ENCODE results near the gene JAGN1. TPM values are rescaled to one million over a fixed set of nuclear protein-coding genes. Genes with fewer than 3 reads are reported as not detected.
A peak's percentile ranks its signal among the peaks of the same experiment; 100 is the strongest.

The JAGN1 gene
- total and polyA plus RNA-seq, 9 of the 15 experiments (the other 6 are each of a cell fraction or from before 2014, with no cell fraction given) = 31.6 to 77.8 (median 40.3) TPM

DNA sequence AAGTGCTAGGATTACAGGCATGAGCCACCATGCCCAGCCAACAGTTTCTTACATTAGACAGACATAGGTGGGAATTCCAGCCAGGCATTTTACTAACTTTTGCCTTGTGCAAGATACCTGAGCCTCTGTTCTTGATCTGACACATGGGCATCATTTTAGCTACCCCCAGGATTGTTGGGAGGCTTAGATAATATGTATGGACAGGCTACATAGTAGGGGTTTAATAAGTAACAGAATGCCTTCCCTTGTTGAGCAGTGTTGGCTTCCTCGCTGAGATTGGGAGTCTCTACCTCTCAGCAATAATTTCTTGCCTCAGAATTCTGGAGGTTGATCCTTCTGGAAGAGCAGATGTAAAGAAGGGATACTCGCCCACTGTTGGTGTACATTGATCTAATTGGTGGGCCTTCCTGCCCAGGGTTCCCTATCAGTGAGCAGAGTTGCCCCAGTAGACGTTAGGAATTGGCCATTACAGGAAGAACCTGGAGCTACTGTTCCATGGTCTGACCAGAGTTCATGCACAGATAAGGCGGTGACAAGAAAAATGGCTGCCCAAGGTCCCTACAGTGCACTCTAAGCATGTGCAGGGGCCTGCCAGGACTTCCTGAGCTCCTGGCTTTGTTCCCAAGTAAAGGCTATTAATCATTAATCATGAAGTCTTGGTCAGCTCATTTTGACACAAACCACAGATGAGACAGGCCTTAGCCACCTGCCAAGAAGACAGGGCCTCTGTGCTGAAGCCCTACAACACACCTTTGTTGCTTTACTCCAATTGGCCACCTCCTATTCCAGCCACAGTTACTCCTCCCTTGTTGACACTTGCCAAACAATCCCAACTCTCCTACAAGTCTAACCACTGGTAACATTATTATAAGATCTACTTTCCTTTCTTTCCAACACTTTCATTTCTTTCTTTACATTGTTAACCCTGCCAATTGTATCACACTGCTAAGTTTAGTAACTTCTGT, 7.3 kb downstream of the JAGN1 start (continued):
- TF ChIP-seq ZNF695 (CRISPR knock-in tag; IDR thresholded peaks at IDR 0.05) (no peak), ZNF311 (CRISPR knock-in tag; IDR thresholded peaks at IDR 0.05) (no peak), TARDBP (IDR thresholded peaks at IDR 0.05) (no peak), CBFB (CRISPR knock-in tag; IDR thresholded peaks at IDR 0.05) (peak; percentile 47; the same call in 1 of the 2 replicates), KDM5B (IDR thresholded peaks at IDR 0.05; ENCODE audit: insufficient replicate concordance, low read depth, low read length) (no peak), ZNF263 (CRISPR knock-in tag; IDR thresholded peaks at IDR 0.05; ENCODE audit: borderline replicate concordance) (no peak), NR4A1 (CRISPR knock-in tag; IDR thresholded peaks at IDR 0.05) (no peak), NR4A1 (tag; IDR thresholded peaks at IDR 0.05) (peak; percentile 88), ZNF140 (CRISPR knock-in tag; IDR thresholded peaks at IDR 0.05) (no peak), SETDB1 (IDR thresholded peaks at IDR 0.05; ENCODE audit: low read length) (no peak), CSDE1 (IDR thresholded peaks at IDR 0.05) (no peak), RBM34 (IDR thresholded peaks at IDR 0.05; ENCODE audit: borderline replicate concordance, insufficient read depth, low read length) (no peak), MIER1 (IDR thresholded peaks at IDR 0.05; ENCODE audit: low read depth) (no peak), ZNF12 (CRISPR knock-in tag; IDR thresholded peaks at IDR 0.05) (no peak)
- TF ChIP-seq, protein P1, sequence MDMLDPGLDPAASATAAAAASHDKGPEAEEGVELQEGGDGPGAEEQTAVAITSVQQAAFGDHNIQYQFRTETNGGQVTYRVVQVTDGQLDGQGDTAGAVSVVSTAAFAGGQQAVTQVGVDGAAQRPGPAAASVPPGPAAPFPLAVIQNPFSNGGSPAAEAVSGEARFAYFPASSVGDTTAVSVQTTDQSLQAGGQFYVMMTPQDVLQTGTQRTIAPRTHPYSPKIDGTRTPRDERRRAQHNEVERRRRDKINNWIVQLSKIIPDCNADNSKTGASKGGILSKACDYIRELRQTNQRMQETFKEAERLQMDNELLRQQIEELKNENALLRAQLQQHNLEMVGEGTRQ (CRISPR knock-in tag; IDR thresholded peaks at IDR 0.05) = no peak
- TF ChIP-seq, protein P2, sequence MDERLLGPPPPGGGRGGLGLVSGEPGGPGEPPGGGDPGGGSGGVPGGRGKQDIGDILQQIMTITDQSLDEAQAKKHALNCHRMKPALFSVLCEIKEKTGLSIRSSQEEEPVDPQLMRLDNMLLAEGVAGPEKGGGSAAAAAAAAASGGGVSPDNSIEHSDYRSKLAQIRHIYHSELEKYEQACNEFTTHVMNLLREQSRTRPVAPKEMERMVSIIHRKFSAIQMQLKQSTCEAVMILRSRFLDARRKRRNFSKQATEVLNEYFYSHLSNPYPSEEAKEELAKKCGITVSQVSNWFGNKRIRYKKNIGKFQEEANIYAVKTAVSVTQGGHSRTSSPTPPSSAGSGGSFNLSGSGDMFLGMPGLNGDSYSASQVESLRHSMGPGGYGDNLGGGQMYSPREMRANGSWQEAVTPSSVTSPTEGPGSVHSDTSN (CRISPR knock-in tag; IDR thresholded peaks at IDR 0.05; ENCODE audit: low read depth) = peak; percentile 63
- TF ChIP-seq, protein P2 (tag; conservative IDR thresholded peaks at IDR 0.05; ENCODE audit: low read depth) = peak; percentile 99
- TF ChIP-seq, protein P3, sequence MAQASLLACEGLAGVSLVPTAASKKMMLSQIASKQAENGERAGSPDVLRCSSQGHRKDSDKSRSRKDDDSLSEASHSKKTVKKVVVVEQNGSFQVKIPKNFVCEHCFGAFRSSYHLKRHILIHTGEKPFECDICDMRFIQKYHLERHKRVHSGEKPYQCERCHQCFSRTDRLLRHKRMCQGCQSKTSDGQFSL (CRISPR knock-in tag; IDR thresholded peaks at IDR 0.05) = no peak
- TF ChIP-seq, protein P3 (tag; IDR thresholded peaks at IDR 0.05) = no peak
- TF ChIP-seq, protein P4, sequence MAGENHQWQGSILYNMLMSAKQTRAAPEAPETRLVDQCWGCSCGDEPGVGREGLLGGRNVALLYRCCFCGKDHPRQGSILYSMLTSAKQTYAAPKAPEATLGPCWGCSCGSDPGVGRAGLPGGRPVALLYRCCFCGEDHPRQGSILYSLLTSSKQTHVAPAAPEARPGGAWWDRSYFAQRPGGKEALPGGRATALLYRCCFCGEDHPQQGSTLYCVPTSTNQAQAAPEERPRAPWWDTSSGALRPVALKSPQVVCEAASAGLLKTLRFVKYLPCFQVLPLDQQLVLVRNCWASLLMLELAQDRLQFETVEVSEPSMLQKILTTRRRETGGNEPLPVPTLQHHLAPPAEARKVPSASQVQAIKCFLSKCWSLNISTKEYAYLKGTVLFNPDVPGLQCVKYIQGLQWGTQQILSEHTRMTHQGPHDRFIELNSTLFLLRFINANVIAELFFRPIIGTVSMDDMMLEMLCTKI (IDR thresholded peaks at IDR 0.05; ENCODE audit: partially characterized antibody) = no peak
- TF ChIP-seq, protein P5, sequence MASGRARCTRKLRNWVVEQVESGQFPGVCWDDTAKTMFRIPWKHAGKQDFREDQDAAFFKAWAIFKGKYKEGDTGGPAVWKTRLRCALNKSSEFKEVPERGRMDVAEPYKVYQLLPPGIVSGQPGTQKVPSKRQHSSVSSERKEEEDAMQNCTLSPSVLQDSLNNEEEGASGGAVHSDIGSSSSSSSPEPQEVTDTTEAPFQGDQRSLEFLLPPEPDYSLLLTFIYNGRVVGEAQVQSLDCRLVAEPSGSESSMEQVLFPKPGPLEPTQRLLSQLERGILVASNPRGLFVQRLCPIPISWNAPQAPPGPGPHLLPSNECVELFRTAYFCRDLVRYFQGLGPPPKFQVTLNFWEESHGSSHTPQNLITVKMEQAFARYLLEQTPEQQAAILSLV (tag; IDR thresholded peaks at IDR 0.05) = peak; percentile 7; the same call in 1 of the 2 replicates

Measured in K562 (cell line).